A549 (cell line): ENCODE measurements around the gene MRPL51.

Experiments
- CBX2 ChIP-seq: fragments of 200-600 bp; sonication (generic); IDR thresholded peaks from 2 replicates; pipeline ENCODE4 v1.6.1; 2016; ENCODE audit warnings: low read depth, mild to moderate bottlenecking, borderline replicate concordance
- CHD2 ChIP-seq: fragments of 150-350 bp; IDR thresholded peaks from 2 replicates; pipeline ENCODE4 v1.6.1; 2014; ENCODE audit warnings: low read length; ENCODE audit not compliant: partially characterized antibody
- CTCF ChIP-seq: fragments of >200 bp; sonication (Bioruptor Twin); formaldehyde crosslinking; IDR thresholded peaks from 3 replicates; pipeline ENCODE4 v1.5.1; 2016
- E2F6 ChIP-seq: IDR thresholded peaks from 2 replicates; pipeline ENCODE4 v1.6.1; 2012; ENCODE audit warnings: low read depth, borderline replicate concordance
- EP300 ChIP-seq, 2 experiments: fragments of >200 bp; sonication (Bioruptor Twin); formaldehyde crosslinking; IDR thresholded peaks; 2 replicates in 1 of 2; 3 replicates in 1 of 2; pipeline ENCODE4 v1.6.1; 2016 to 2017
- FOSL2 ChIP-seq, 2 experiments: fragments of 450-650 bp in 1 of 2; fragments of >200 bp in 1 of 2; sonication (Bioruptor Twin) in 1 of 2; formaldehyde crosslinking; IDR thresholded peaks; 2 replicates each; pipeline versions ENCODE4 v1.5.0 to v1.6.1; 2016 to 2020; ENCODE audit warnings: mild to moderate bottlenecking in 1 of 2, moderate library complexity in 1 of 2
- GATA3 ChIP-seq: IDR thresholded peaks from 2 replicates; pipeline ENCODE4 v1.6.1; 2012; ENCODE audit warnings: borderline replicate concordance
- MAX ChIP-seq: IDR thresholded peaks from 2 replicates; pipeline ENCODE4 v1.6.1; 2012

DNA sequence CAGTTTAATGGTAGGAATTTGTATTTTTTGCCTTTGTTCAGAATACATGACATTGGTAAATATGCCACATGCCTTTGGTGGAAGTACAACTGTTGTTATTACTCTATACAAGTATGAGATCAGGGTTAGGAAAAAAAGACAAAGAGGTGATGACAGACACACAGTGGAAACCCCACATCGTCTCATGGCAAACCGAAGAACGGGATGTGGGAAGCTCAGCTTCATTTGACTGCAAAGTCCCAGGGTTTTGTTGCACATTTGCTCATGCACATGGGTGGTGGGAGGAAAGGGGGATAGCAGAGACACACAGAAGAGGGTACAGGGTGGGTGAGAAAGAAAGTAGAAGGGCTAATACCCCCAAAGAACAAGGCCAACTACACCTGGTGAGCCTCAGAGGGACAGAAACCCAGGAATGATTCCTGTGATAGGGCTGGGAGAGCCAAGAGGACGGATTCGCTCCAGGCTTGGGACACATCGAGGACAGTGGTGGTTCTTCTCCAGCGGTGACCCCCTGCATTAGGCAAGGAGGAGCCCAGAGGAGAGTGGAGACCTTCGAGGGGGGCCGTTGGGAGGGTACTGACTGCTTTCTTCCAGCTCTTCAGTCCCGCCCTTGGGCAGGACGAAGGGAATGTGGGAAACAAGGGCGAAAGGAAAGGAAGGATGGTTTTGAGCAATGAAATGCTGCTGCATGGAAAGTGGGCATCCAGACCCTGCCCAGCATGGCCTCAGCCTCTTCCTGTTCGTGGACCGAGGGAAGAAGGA is 30.6 kb downstream of the MRPL51 start:
- TF ChIP-seq FOSL2 (IDR thresholded peaks at IDR 0.05) (no peak), FOSL2 (CRISPR knock-in tag; IDR thresholded peaks at IDR 0.05) (no peak), EP300 (IDR thresholded peaks at IDR 0.05) (no peak), CTCF (no peak), CHD2 (no peak), E2F6 (no peak), GATA3 (no peak), MAX (no peak), CBX2 (no peak)
